Endothelial cell of umbilical vein (primary cell): ENCODE results near the gene SRCIN1. TPM values are rescaled to one million over a fixed set of nuclear protein-coding genes. Genes with fewer than 3 reads are reported as not detected.

ENCODE experiments used
- BruUV-seq: library from RNA; stranded (reverse); fragments of 400-500 nt; replicated peaks from 2 replicates; lab custom pipeline; 2021; lab: Mats Ljungman, UMichigan
- CTCF ChIA-PET: fragments of 300-600, 350-600 bp; sonication (Branson Sonifier 250); formaldehyde crosslinking; loops from one replicate; lab custom pipeline; 2021; ENCODE audit warnings: antibody characterized with exemption, inconsistent platforms; lab: Charles Lee
- POLR2A ChIA-PET: fragments of 300-600, 350-600 bp; sonication (Branson Sonifier 250); formaldehyde crosslinking; loops from one replicate; lab custom pipeline; 2021; ENCODE audit warnings: antibody characterized with exemption, inconsistent platforms; lab: Charles Lee
- DNase-seq: peaks from one replicate; pipeline ENCODE4 v3.0.0-alpha.2; 2011; ENCODE audit warnings: low read depth, low spot score
- FAIRE-seq: peaks from 2 replicates; lab custom pipeline; 2011; peaks lifted over from hg19 to GRCh38; lab: Jason Lieb, UNC
- H2AFZ ChIP-seq: 2 replicates; pipeline ENCODE4 v1.6.0; 2012; ENCODE audit warnings: low read depth, low read length, control low read depth, inconsistent platforms
- H3K27ac ChIP-seq: 2 replicates; pipeline ENCODE4 v1.5.1; 2011; ENCODE audit warnings: low read depth, mild to moderate bottlenecking, control low read depth, low read length, moderate library complexity; ENCODE audit not compliant: insufficient read depth
- H3K27me3 ChIP-seq, 2 experiments: 2 replicates each; pipeline versions ENCODE4 v1.6.0 to v1.6.1; 2011; ENCODE audit warnings: low read length in 2 of 2, mixed read lengths in 1 of 2; ENCODE audit not compliant: control insufficient read depth in 2 of 2, insufficient read depth in 2 of 2
- H3K36me3 ChIP-seq, 2 experiments: 2 replicates in 1 of 2; 3 replicates in 1 of 2; pipeline ENCODE4 v1.5.1; 2011; ENCODE audit warnings: low read length in 2 of 2, mild to moderate bottlenecking in 1 of 2, moderate library complexity in 1 of 2; ENCODE audit not compliant: control insufficient read depth in 2 of 2, insufficient read depth in 2 of 2; ENCODE audit errors: extremely low read depth in 1 of 2
- H3K4me1 ChIP-seq: 3 replicates; pipeline ENCODE4 v1.5.1; 2011; ENCODE audit warnings: mild to moderate bottlenecking, low read length; ENCODE audit not compliant: control insufficient read depth, insufficient read depth; ENCODE audit errors: extremely low read depth
- H3K4me2 ChIP-seq: 2 replicates; pipeline ENCODE4 v1.6.1; 2011; ENCODE audit warnings: low read length, control low read depth, mixed read lengths; ENCODE audit not compliant: insufficient read depth
- H3K4me3 ChIP-seq, 3 experiments: fragments of 200-600 bp in 1 of 3; sonication (generic), shearing (Covaris generic) in 1 of 3; replicated peaks in 1 of 3; 2 replicates each; pipeline ENCODE4 v1.5.1; 2011 to 2016; ENCODE audit warnings: control low read depth in 3 of 3, low read length in 3 of 3, mild to moderate bottlenecking in 2 of 3, inconsistent platforms in 1 of 3, low read depth in 1 of 3, moderate library complexity in 1 of 3; ENCODE audit not compliant: insufficient read depth in 1 of 3
- H3K79me2 ChIP-seq: 2 replicates; pipeline ENCODE4 v1.6.0; 2012; ENCODE audit warnings: low read length, inconsistent platforms; ENCODE audit not compliant: control insufficient read depth, insufficient read depth
- H3K9ac ChIP-seq: replicated peaks from 2 replicates; pipeline ENCODE3; 2011; ENCODE audit warnings: low read length, control low read depth; ENCODE audit not compliant: insufficient read depth; ENCODE audit errors: extremely low read depth
- H3K9me1 ChIP-seq: replicated peaks from 3 replicates; pipeline ENCODE4 v1.6.0; 2011; ENCODE audit warnings: mild to moderate bottlenecking, low read length; ENCODE audit not compliant: control insufficient read depth, insufficient read depth; ENCODE audit errors: extremely low read depth
- H3K9me3 ChIP-seq: replicated peaks from 2 replicates; pipeline ENCODE4 v1.5.1; 2012; ENCODE audit warnings: low read length, inconsistent platforms; ENCODE audit not compliant: control insufficient read depth, insufficient read depth
- H4K20me1 ChIP-seq: replicated peaks from 2 replicates; pipeline ENCODE3; 2011; ENCODE audit warnings: mild to moderate bottlenecking, low read length; ENCODE audit not compliant: control insufficient read depth, insufficient read depth; ENCODE audit errors: extremely low read depth
- CTCF ChIP-seq, 2 donors: IDR thresholded peaks; 1 replicate in 1 of 2; 2 replicates in 1 of 2; pipeline ENCODE4 v1.5.1; 2011; ENCODE audit warnings: low read length in 2 of 2, mild to moderate bottlenecking in 2 of 2, moderate library complexity in 2 of 2, control low read depth in 1 of 2, inconsistent platforms in 1 of 2, low read depth in 1 of 2; ENCODE audit not compliant: insufficient read depth in 1 of 2; ENCODE audit errors: extremely low read depth in 1 of 2
- EZH2 ChIP-seq: IDR thresholded peaks from 2 replicates; pipeline ENCODE4 v1.6.1; 2012; ENCODE audit warnings: borderline replicate concordance, low read depth, mild to moderate bottlenecking, moderate library complexity, low read length, inconsistent platforms; ENCODE audit not compliant: severe bottlenecking
- FOS ChIP-seq: IDR thresholded peaks from 2 replicates; pipeline ENCODE4 v1.6.1; 2011; ENCODE audit warnings: mild to moderate bottlenecking, low read length, moderate library complexity, borderline replicate concordance; ENCODE audit not compliant: insufficient read depth
- JUN ChIP-seq: IDR thresholded peaks from 2 replicates; pipeline ENCODE4 v1.6.1; 2011; ENCODE audit warnings: borderline replicate concordance, low read depth; ENCODE audit not compliant: insufficient read length, insufficient read depth
- MYC ChIP-seq: IDR thresholded peaks from one replicate; pipeline ENCODE4 v1.6.1; 2011; ENCODE audit warnings: mild to moderate bottlenecking, low read depth, low read length
- POLR2A ChIP-seq: IDR thresholded peaks from 2 replicates; pipeline ENCODE4 v1.6.1; 2012; ENCODE audit warnings: low read depth, mild to moderate bottlenecking, control low read depth, low read length
- POLR2AphosphoS5 ChIP-seq: IDR thresholded peaks from 2 replicates; pipeline ENCODE4 v1.6.1; 2012; ENCODE audit warnings: low read depth, mild to moderate bottlenecking, control low read depth, low read length, moderate library complexity; ENCODE audit not compliant: insufficient read depth
- dilution Hi-C: fragments of 300-500 bp; cut with MboI; formaldehyde crosslinking; loops from one replicate; pipeline ENCODE4 v1.15.0; 2019; ENCODE audit warnings: low sequenced_read_pairs; ENCODE audit not compliant: extremely low pct_ligation_motif_present
- intact Hi-C: fragments of 100-400 bp; cut with micrococcal nuclease; formaldehyde crosslinking; loops from one replicate; pipeline ENCODE4 v1.10.0; 2022
- polyA plus RNA-seq, 4 experiments: library from polyadenylated mRNA; depleted of rRNA in 3 of 4; stranded (reverse) in 3 of 4; unstranded in 1 of 4; fragments of >200 nt; gene quantifications; 2 replicates each; pipeline versions ENCODE4 v1.2.1 to v1.2.3, GENCODE V29; 2011 to 2012; ENCODE audit warnings: missing spikeins in 1 of 4
- total RNA-seq: library from RNA; stranded (reverse); gene quantifications from 2 replicates; pipeline ENCODE4 v1.2.3, GENCODE V29; 2021

SRCIN1 gene
- total and polyA plus RNA-seq, 2 donors (not counting 3 experiments of a cell fraction or from before 2014, with no cell fraction given), result 0.15 to 0.35 TPM

- Histone ChIP-seq H3K4me3 (no peak overlapping the region), H2AFZ (no peak overlapping the region), H3K9me3 (no peaks in the 10 kb centered on the region), H3K79me2 (no peaks in the 10 kb centered on the region), H3K27ac (no peak overlapping the region), H3K9me1 (no peaks in the 10 kb centered on the region), H3K4me1 (no peaks in the 10 kb centered on the region), H3K27me3 (peaks cover 0 to 9% of the 10 kb centered on the region in 2 experiments), H3K9ac (no peak overlapping the region), H3K36me3 (no peaks in the 10 kb centered on the region), H3K4me2 (no peak overlapping the region), H4K20me1 (no peaks in the 10 kb centered on the region)
- intact Hi-C loops (no loop called here), dilution Hi-C loops (no loop called here)
- no TSS peak for BruUV-seq
- TF ChIP-seq POLR2AphosphoS5 (no peak), EZH2 (no peak), MYC (no peak), JUN (no peak), FOS (no peak), CTCF (IDR thresholded peaks at IDR 0.05; ENCODE audit: extremely low read depth in 1 of 2, insufficient read depth in 1 of 2, low read depth in 1 of 2, low read length in 2 of 2) (no peak), POLR2A (no peak)
- DNase-seq (no peak), FAIRE-seq (no peak)
- POLR2A ChIA-PET, result no interaction called here
- CTCF ChIA-PET, result no interaction called here
Observed at GRCh38 chr17:38637951-38638350, 32.2 kb upstream of the SRCIN1 start.
